HUDEP-2 (cell line): ENCODE results near the gene ASPRV1.
A peak's percentile ranks its signal among the peaks of the same experiment; 100 is the strongest.
"Not testable (repeated sequence)": the region's sequence is repeated elsewhere in the genome, so short reads cannot be mapped to it uniquely, and the experiment has no call there.

Experiments used
- DNase-seq, 76 experiments: peaks; one replicate each; lab custom pipeline; 2025; ENCODE audit not compliant: unreplicated experiment in 76 of 76; lab: John Stamatoyannopoulos, UW

The ASPRV1 gene

DNA sequence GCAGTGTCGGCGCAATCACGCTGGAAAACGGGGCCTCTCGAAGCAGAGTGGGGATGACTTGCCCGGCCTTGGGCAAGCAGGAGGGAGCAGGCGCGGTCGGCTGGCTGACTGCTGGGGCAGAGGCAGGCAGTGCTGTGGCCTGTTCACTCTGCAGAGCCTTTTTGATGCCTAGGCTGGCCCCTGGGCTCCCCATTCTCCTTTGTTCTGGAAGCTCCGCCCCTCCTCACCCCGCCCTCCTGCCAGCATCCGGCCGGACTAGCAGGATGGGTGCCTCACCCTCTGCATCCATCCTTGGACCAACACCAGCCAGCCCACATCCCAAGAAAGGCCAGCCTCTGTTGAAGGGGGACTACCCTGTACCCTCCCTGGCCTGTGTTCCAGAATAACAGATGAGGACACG, at the start of gene ASPRV1:
Gene ASPRV1 (minus strand): TSS at position 136 of the 400 bp plus-strand sequence. CDS start 195 bp downstream, outside the sequence.
- DNase-seq = no peak

DNA sequence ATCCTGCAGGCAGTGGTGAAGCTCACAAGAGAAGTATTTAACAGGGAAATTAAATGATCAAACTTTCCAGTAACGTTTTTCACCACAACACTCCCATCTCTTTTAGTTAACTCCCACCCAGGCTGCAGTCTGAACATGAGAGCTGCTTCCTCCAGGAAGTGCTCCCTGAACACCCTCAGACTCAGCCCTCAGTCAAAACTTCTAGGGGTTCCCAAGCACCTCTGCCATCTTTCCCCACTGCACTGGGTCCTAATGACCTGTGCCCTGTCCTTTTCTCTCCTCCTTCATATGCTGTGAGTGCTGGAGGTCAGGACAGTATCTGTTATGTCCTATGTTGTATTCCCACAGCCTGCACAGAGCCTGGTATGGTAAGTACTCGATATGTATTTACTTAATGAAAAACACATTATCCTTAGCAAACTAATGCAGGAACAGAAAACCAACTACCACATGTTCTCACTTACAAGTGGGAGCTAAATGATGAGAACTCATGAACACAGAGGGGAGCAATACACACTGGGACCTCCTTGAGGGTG, 49.2 kb upstream of the ASPRV1 start:
- DNase-seq = peak in 4 of 76 experiments; percentile 37 to 78 (median 48)

DNA sequence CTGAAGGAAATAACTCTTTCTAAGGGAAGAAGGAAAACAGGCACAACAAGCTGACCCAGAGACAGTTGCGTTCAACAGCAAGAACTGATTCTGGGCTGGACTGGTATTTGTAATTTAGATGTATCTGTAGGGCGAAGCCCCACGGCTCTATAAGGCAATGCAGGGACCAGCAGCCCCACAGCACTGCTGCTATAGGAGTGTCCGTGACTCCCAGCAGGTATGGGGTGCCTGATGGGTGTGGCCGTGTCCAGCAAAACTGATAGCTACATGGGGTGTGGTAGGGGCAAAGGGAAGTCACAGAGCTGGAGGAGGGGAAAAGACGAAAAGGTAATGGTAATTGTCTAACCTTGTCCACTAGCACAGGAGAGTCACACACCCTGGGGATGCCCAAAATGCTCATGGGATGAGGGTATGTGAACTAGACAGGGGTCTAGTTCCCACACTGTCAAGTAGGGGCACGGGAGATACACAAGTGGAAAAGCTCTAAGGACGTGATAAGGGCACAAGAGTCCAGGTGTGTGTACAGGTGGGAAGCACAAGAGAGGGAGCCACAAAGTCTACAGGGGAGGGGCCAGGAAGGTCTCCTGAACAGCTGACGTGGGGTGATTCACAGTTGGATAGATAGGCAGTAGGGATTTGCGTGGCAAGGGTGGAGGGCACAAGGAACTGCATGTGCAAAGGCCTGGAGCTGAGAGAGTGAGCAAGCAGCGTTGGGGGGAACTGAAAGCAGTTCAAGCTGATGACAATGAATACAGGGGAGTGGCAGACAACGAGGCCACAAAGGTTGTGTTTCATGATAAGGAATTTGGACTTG, 48.5 kb upstream of the ASPRV1 start:
- DNase-seq = peak in 74 of 76 experiments; percentile 28 to 95 (median 76)

DNA sequence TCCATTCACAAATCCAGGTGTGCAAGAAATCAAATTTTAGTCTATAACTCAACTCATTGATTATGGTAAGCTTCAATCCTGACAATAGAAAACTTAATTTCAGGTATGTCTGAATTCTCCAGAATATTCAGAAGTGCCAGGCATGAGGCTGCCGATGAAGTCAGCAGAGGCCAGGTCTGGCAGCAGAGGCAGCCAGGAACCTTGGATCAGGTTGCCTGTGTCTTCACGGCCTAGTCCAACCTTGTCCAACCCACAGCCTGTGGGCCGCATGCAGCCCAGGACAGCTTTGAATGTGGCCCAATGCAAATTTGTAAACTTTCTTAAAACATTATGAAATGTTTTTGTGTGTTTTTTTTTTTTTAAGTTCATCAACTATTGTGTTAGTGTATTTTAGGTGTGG, 46.9 kb upstream of the ASPRV1 start:
- no peak for DNase-seq

DNA sequence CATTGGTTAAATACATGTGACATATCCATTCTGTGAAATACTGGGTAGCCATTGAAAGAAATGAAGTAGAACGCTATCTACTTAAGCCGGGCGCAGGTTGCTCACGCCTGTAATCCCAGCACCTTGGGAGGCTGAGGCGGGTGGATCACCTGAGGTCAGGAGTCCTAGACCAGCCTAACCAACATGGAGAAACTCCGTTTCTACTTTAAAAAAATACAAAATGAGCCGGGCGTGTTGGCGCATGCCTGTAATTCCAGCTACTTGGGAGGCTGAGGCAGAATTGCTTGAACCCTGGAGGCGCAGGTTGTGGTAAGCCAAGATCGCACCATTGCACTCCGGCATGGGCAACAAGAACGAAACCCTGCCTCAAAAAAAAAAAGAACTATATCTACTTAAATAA, 45.7 kb upstream of the ASPRV1 start:
- no peak for DNase-seq

DNA sequence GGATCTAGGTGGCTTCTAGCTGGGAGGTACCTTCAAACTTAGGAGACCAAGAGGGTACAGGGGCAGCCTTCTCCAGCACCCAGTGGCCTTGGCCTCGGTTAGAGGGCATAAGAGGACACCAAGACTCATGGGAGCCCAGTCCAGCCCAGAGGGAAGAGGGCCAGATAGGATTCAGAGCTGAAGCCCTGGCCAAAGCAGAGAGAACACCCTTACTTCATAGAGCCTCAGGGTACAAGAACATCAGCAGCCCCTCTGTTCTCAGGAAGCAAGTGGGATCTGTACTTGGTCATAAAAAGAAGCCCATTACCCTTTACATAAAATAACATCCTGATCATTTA, 45.0 kb upstream of the ASPRV1 start:
- DNase-seq = no peak

DNA sequence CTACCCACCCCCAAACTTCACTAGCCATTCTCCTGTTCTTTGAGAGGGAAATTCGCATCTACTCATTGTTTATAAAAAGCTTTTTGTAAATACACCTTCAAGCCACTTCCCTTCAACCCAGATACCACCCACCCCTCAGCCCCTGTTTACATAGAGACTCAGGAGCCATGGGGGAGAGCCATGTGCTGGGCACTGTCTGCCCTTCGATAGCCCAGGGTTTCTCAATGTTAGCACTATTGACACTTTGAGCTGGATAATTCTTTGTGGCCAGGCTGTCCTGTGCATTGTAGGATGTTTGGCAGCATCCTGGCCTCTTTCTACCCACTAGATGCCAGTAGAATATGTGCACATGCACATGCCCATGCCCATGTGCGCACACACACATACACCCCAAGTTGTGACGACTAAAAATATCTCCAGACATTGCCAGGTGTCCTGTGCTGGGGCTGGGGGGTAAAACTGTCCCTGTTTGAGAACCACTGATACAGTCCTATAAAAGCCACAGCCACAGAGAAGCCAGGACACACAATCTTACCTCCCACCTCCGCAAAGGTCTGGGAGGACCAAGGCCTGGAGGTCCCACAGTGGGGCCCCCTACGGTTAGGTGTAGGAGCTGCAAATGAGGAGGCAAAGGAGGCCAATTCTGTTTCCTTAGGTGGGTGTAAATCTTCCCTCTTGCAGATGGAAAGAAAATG, 44.5 kb upstream of the ASPRV1 start:
- DNase-seq = peak in 1 of 76 experiments; percentile 9

DNA sequence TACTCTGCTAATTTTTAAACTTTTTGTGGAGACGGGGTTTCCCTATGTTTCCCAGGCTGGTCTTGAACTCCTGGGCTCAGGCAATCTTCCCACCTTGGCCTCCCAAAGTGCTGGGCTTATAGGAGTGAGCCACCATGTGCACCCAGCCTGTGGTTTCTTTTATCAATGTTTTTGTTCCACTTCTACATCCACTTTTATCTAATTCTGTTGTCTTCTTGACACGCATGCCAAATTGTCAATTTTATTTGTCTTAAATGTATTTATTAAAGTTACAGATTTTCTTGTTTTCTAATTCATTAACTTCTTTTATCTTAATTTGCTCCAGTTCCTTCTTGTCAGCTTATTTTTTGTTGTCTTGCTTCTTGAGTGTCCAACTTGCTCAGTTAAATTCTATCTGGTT, 43.8 kb upstream of the ASPRV1 start:
- peak in 1 of 76 experiments; percentile 16 for DNase-seq

DNA sequence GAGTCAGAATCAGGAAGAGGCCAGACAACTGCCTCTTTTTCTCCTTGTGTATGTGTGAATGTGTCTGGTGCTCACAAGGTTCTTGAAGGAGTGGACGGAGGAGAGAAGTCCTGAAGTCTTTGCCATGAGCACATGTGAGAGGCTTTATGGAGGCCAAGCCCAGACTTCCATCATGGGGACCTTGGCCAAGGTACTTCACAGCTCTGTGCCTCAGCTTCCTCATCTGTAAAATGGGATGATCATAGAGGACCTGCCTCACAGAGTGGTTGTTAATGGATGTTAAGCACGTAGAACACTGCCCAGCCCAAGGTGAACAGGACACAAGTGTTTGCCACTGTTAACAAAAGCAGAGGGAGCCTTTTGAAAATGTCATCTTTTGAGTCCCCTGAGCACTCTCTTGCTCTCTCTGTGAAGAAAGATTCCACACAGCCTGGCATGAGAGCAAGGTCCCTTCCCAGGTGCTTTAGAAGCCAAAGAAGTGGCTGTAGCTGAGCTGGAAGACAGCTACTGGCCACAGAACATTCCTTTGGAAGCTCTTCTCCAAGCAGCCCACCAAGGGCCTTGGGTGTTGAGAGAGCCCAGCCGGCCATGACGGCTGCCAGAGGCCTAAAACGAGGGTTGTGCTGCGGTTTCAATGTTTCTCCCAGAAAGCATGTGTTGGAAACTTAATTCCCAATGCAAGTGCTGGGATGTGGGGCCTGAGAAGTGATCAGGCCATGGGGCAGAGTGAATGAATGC, 41.8 kb upstream of the ASPRV1 start:
- no peak for DNase-seq

DNA sequence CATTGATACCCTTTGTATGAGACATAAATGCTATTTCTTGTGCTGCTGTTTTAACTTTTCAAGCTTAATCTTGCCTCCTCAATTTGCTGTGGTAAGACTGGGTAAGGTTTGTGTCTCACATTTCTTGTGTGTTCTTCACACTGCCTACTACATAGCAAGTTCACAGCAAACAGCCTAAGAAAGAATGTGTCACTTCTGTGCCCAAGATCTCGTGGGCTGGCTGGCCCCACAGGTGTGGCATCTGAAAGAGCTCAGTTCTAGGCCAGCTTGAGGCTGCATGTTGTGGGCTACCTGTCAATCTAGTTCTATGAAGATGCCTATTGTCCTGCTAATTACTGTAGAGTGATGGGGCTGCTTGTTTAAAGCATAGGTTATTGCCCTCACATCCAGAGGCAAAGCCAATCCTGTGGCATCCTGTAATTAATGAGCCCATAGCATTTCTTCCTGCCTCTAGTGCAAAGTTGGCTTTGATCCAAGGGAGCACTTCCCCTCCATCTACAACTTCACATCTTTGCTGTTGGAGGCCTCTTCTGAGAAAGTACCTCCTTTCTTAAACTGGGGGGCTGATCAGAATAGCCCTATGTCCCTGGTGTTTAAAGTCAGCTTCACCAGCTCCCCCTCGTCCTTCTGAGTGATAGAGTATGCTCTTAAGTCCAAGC, 40.9 kb upstream of the ASPRV1 start:
- DNase-seq = no peak

DNA sequence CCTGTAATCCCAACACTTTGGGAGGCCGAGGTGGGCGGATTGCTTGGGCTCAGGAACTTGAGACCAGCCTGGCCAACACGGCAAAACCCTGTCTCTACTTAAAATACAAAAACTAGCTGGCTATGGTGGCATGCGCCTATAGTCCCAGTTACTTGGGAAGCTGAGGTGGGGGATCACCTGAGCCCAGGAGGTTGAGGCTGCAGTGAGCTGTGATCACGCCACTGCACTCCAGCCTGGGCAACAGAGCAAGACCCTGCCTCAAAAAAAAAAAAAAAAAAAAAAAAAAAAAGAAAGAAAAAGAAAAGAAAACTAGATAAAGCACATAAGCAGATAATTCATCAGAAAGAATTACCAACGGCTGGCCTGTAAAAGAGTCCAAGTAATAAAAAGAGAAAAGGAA, 39.1 kb upstream of the ASPRV1 start:
- DNase-seq = not testable (repeated sequence)

DNA sequence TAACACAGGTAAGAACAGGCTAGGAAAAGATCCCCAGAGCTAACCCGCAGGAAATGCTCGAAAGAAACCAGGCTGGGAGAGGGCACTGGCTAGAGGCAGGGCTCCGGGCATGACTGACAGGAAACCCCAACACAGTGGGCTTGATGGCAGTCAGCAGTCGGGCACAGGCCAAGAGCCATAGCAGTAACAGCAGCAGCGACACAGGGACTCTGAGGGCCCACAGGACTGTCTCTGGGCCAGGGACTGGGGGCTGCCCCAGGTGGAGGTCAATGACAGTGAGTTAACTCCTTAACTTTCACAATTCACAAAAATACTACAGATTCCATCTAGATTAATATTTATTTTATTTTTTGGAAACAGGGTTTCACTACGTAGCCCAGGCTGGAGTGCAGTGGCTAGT, 37.3 kb upstream of the ASPRV1 start:
- no peak for DNase-seq

DNA sequence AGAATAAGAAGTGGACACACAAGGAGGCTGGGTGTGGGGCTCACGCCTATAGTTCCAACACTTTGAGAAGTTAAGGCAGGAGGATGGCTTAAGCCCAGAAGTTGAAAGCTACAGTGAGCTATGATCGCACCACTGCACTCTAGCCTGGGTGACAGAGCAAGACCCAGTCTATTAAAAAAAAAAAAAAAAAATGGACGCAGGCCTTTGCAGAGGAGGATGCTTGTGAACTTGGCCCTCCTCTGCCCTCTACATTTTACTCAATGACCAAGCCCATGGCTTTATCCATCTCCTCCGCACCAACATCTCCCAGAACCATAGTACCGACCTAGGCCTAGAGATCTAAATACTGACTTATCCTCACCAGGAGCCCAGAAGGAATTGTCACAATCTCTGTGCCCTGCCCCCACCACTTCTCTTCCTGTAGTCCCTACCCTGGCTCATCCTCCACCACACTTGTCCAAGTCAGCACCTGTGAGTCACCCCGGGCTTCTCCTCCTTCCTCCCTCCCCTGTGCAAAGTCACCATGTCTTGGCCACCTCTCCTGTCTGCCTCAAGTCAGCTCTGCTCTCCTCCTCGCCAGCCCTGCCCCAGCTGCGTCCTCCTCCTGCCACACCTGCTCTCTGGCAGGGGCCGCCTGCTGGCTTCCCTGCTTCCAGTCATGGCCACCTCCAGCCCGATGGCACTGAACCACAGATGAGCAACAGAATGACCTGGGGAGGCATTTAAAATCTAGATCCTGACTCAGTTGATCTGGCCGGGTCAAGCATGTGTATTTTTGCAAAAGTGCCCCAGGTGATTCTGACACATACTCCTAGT, 35.8 kb upstream of the ASPRV1 start:
- peak in 61 of 76 experiments; percentile 10 to 76 (median 54) for DNase-seq

DNA sequence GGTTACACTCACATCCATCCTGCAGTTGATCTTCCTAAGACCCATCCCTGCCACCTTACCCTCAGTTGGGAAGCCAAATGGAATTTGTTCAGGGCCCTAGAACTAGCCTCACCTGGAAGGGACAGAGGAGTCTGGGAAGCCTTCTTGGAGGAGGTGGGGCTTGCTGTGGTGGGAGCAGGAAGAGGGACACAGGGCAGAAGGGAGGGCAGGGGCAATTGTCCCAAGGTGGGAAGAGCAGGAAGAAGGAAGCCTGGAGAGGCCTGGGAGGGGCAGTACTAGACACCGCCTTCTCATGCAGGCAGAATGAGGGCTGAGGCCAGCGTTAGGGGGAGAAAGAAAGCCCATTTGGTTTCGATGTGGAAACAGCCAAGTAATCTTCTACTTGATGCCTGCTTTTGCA, 34.1 kb upstream of the ASPRV1 start:
- DNase-seq = no peak

DNA sequence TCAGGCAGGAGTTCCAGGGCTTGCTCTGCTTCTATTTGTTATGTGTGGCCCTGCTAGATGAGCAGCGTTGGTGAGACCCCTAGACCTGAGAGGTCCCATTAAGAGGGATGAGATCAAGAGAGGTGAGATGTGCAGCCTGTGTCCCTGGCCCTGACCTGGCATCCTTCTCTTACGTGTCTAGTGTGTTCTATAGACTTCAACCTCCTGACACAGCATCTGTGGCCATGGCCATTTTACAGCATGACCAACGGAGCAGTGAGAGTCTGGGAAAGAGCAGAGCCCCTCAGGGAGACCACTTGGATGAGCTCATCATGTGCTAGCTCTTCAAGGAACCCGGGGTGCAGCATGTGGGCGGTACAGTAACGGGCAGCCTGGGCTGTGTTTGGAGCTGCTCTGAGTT, 32.7 kb upstream of the ASPRV1 start:
- no peak for DNase-seq

DNA sequence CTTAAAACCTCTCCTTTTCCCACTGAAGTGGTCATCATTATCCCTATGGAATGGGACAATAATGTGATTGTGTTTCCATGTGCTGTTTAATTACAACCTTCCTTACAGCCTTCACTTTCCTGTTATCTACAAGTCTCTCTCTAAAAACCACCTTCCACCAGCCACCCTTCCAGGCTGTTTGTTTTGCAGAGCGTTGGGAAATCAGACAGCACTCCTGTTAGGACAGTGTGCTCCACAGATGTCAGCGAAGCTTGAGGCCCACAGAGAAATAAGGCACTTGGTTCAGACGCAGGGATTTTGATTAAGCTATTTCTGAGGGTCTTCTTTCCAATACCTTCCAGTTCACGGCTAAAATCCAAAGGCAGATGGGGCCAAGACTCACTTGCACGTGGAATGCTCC, 32.3 kb upstream of the ASPRV1 start:
- no peak for DNase-seq

DNA sequence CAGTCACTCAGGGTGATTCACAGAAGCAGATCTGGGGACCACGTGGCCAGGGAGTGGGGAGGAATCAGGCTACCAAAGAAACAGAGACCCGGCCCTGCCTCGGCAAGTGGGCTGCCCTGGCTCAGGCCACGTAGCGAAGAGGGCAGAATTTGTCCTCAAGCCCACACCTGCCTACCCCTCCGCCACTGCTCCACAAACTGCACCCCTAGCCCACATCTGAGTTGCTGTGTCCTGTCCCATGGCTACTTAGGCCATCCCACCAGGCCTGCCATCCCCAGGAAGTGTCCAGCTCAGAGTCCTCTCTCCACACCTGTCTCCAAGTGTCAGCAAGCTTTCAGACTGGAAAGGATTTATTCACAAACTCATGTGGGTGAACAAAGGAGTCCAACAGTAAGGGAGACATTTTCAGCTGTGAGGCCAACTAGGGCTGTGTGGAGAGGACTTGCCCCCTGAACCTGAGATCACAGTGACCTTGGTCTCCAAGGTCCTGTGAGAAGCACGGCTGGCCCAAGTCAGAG, 31.7 kb upstream of the ASPRV1 start:
- no peak for DNase-seq

DNA sequence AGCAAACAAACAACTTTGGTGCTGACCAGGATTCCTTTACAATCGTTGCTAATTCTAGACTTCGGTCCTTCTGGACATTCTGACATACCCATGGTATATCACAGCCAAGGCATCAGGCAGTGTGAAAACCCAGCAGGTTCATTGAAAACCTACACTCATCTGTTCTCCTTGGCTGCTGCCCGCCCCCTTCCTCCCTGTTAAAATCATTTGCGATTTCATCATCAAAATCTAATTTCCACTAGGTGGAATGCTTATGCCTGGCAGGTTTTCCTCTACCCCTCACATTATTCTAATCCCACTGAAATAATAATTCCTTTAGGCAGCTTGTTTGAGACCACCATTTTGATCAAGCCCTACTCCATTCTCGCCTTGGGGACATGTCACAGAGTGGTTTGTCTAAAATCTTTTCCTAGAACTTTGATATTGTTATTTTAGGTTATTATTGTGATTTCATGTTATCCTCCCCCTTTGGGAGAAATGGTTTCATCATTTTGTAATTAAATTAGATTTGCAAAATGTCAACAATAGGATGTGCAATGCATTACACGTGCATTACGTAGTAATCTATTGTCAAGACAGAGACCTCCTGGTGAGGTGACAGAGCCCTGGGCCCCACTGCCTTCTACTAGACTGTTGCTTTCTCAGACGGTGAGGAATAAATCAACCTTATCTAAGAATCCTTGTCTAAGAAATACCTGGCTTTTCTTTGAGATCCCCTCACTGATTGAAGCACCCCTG, 31.0 kb upstream of the ASPRV1 start:
- DNase-seq = no peak
